Measurements from ENCODE around the gene APOBEC4.

Gene APOBEC4

GRCh38 chr1:183602510-183602909 lies 50.6 kb downstream of the APOBEC4 start:
- no peak for DNase-seq (ENCODE audit: low spot score)

GRCh38 chr1:183600634-183601033 lies 52.5 kb downstream of the APOBEC4 start:
- no peak for DNase-seq (ENCODE audit: low spot score)

- DNase-seq (ENCODE audit: low spot score): no peak
Observed at GRCh38 chr1:183600136-183600535, 53.0 kb downstream of the APOBEC4 start.

- DNase-seq (ENCODE audit: low spot score): no peak
Observed at GRCh38 chr1:183598386-183598785, 54.7 kb downstream of the APOBEC4 start.

- no peak for DNase-seq (ENCODE audit: low spot score)
Observed at GRCh38 chr1:183597656-183598347, 55.3 kb downstream of the APOBEC4 start.

GRCh38 chr1:183596500-183596899 lies 56.6 kb downstream of the APOBEC4 start:
- no peak for DNase-seq (ENCODE audit: low spot score)

All from LoVo (cell line).